H1 (cell line): ENCODE measurements around the gene TOMM40L. TPM values are rescaled to one million over a fixed set of nuclear protein-coding genes. Genes with fewer than 3 reads are reported as not detected.

Experiments
- BCL11A ChIP-seq, 2 experiments: IDR thresholded peaks; one replicate each; pipeline ENCODE4 v1.6.1; 2011; ENCODE audit warnings: low read depth in 2 of 2, low read length in 2 of 2, mild to moderate bottlenecking in 2 of 2
- CTBP2 ChIP-seq: IDR thresholded peaks from 2 replicates; pipeline ENCODE4 v1.7.0; 2011; ENCODE audit warnings: borderline replicate concordance, mild to moderate bottlenecking, moderate library complexity, mixed read lengths, low read length; ENCODE audit not compliant: insufficient read depth, insufficient read length
- EGR1 ChIP-seq: IDR thresholded peaks from 2 replicates; pipeline ENCODE4 v1.6.1; 2011; ENCODE audit warnings: low read depth, low read length, borderline replicate concordance
- GABPA ChIP-seq: IDR thresholded peaks from 2 replicates; pipeline ENCODE4 v1.6.1; 2011; ENCODE audit warnings: mild to moderate bottlenecking, low read length, moderate library complexity, borderline replicate concordance; ENCODE audit not compliant: insufficient read depth
- SIN3A ChIP-seq, 2 experiments: IDR thresholded peaks in 1 of 2; conservative IDR thresholded peaks in 1 of 2; 2 replicates each; pipeline ENCODE4 v1.6.1; 2011 to 2012; ENCODE audit warnings: low read length in 2 of 2, improper control_type of control experiment in 1 of 2, low read depth in 1 of 2, mild to moderate bottlenecking in 1 of 2
- SIX5 ChIP-seq: IDR thresholded peaks from 2 replicates; pipeline ENCODE4 v1.6.1; 2011; ENCODE audit warnings: mild to moderate bottlenecking, low read depth, low read length
- SP2 ChIP-seq: IDR thresholded peaks from 2 replicates; pipeline ENCODE4 v1.6.1; 2012; ENCODE audit warnings: mild to moderate bottlenecking, low read length, inconsistent platforms
- SUZ12 ChIP-seq: fragments of 200-600 bp; sonication (generic); IDR thresholded peaks from 2 replicates; pipeline ENCODE4 v1.6.1; 2012; ENCODE audit warnings: mild to moderate bottlenecking, inconsistent platforms, low read length, moderate library complexity, mixed read lengths
- polyA plus RNA-seq, 7 experiments: library from polyadenylated mRNA; depleted of rRNA in 3 of 7; stranded (reverse) in 5 of 7; unstranded in 2 of 7; fragments of >200 nt in 5 of 7; fragments of 200-250 nt in 2 of 7; gene quantifications; 1 replicate in 5 of 7; 2 replicates in 1 of 7; 4 replicates in 1 of 7; pipeline versions ENCODE4 v1.2.1 to v1.2.3, GENCODE V29; 2011 to 2013; ENCODE audit warnings: missing spikeins in 2 of 7, mixed read lengths in 2 of 7
- total RNA-seq: library from RNA; stranded (reverse); fragmentation: NEBNext Ultra II Directional; extraction: Animal tissue kit (Norgen Biotek cat#: 25700); gene quantifications from 2 replicates; pipeline ENCODE4 v1.2.1, GENCODE V29; 2021
- TF ChIP-seq, protein P1 (sequence below): IDR thresholded peaks from 2 replicates; pipeline ENCODE4 v1.6.1; 2012; ENCODE audit warnings: inconsistent platforms

The TOMM40L gene
- total and polyA plus RNA-seq, 2 of the 8 experiments (the other 6 are each of a cell fraction or from before 2014, with no cell fraction given) = 11.4 to 15.0 TPM

DNA sequence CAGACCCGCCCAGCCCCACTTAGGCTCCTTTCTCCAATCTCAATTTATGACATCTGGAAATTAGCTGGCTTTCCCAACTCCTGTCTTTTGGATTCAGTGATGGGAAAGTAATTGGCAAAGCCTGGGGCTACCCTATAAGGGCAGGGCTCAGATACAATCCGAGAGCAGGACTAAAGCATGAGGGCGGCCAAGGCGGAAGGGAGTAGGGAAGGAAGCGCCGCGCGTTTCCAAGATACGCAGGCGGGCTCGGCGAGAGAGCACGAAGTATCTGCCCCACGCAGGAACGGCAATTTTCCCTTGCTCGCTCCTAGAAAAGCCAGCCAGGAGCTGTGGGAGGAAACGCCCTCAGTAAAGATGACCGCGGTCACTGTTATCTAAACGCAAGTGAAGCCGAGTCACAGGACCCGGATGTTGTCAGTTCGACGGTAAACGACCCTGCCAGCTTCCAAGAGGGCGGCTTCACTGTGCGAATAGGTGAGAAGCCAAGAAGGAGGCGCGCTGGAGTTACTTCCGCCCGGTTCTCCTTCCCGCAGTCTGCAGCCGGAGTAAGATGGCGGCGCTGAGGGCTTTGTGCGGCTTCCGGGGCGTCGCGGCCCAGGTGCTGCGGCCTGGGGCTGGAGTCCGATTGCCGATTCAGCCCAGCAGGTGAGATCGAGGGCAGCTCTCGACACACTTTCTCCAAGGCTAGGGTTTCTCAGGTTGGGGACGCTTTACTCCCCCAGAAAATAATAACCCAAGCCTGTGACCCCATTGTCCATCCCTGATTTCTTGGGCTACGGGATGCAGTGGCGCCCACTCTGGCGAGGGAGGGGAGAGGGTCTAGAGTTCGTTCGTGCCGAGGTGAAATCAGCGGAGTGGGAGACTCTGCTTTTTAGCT lies 23.8 kb upstream of the TOMM40L start, which contains the start of gene NDUFS2 (continued):
- TF ChIP-seq EGR1 = no peak
- TF ChIP-seq BCL11A (IDR thresholded peaks at IDR 0.05; ENCODE audit: low read depth in 2 of 2, low read length in 2 of 2) = no peak
- TF ChIP-seq SP2 = no peak
- peak; percentile 90 for TF ChIP-seq SIX5
- TF ChIP-seq, protein P1, sequence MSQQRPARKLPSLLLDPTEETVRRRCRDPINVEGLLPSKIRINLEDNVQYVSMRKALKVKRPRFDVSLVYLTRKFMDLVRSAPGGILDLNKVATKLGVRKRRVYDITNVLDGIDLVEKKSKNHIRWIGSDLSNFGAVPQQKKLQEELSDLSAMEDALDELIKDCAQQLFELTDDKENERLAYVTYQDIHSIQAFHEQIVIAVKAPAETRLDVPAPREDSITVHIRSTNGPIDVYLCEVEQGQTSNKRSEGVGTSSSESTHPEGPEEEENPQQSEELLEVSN = 0 out of 2 replicates have a peak, but pooled peaks have one; percentile 20
- TF ChIP-seq CTBP2 = no peak
- no peak for TF ChIP-seq SUZ12
- peak; percentile 83; the same call in 1 of the 2 replicates for TF ChIP-seq GABPA
- peak in 1 of 2 experiments; percentile 89; a peak in 2 of 4 replicates for TF ChIP-seq SIN3A (conservative IDR thresholded peaks at IDR 0.05 in 1 of 2, IDR thresholded peaks at IDR 0.05 in 1 of 2; ENCODE audit: low read depth in 1 of 2, low read length in 2 of 2)
